GM21717 (cell line): ENCODE data around the gene RNASE13.

Experiments used
- ATAC-seq: cut with Tn5 transposase; IDR thresholded peaks from one replicate; pipeline ENCODE4 v1.9.1; 2021; ENCODE audit warnings: mild to moderate bottlenecking, moderate library complexity; ENCODE audit not compliant: unreplicated experiment

RNASE13 gene

GRCh38 chr14:21066882-21067502 is 32.4 kb upstream of the RNASE13 start:
- no peak for ATAC-seq

GRCh38 chr14:21063479-21063878 is 28.9 kb upstream of the RNASE13 start:
- no peak for ATAC-seq

GRCh38 chr14:21061347-21061668 is 26.7 kb upstream of the RNASE13 start:
- no peak for ATAC-seq

- ATAC-seq, result no peak
These were observed 26.2 kb upstream of the RNASE13 start for GRCh38 chr14:21060614-21061346.

- ATAC-seq, result no peak
These were observed 25.4 kb upstream of the RNASE13 start for GRCh38 chr14:21059842-21060613.

- ATAC-seq, result no peak
These were observed 24.3 kb upstream of the RNASE13 start for GRCh38 chr14:21058903-21059302.

- no peak for ATAC-seq
These were observed 23.4 kb upstream of the RNASE13 start, which contains the start of gene RNASE8 for GRCh38 chr14:21057803-21058675. Gene RNASE8 (plus strand): TSS chr14:21057822. CDS start chr14:21057893, 71 bp downstream.

GRCh38 chr14:21056520-21057163 is 22.0 kb upstream of the RNASE13 start:
- no peak for ATAC-seq

- ATAC-seq, result no peak
These were observed 21.0 kb upstream of the RNASE13 start for GRCh38 chr14:21055432-21056117.

- no peak for ATAC-seq
These were observed 20.1 kb upstream of the RNASE13 start for GRCh38 chr14:21054768-21055145.

- no peak for ATAC-seq
These were observed 19.6 kb upstream of the RNASE13 start for GRCh38 chr14:21054123-21054767.

GRCh38 chr14:21053184-21054122 is 18.8 kb upstream of the RNASE13 start:
- no peak for ATAC-seq

- no peak for ATAC-seq
These were observed 16.0 kb upstream of the RNASE13 start for GRCh38 chr14:21050597-21050996.

GRCh38 chr14:21049271-21049673 is 14.7 kb upstream of the RNASE13 start:
- no peak for ATAC-seq

GRCh38 chr14:21048638-21049037 is 14.0 kb upstream of the RNASE13 start:
- ATAC-seq, result no peak

GRCh38 chr14:21047378-21047781 is 12.8 kb upstream of the RNASE13 start:
- no peak for ATAC-seq

- ATAC-seq, result no peak
These were observed 9.5 kb upstream of the RNASE13 start for GRCh38 chr14:21043974-21044618.
